Testis (tissue), 2 donors: Measurements from ENCODE around the gene NEXMIF.

Experiments
- POLR2A ChIP-seq: fragments of 450-650 bp; IDR thresholded peaks from one replicate; pipeline ENCODE4 v1.6.1; 2017; ENCODE audit warnings: antibody characterized with exemption, mild to moderate bottlenecking, moderate library complexity
- TF ChIP-seq, protein P1 (sequence below), 3 experiments: fragments of 450-650 bp in 2 of 3; fragments of 200-600 bp in 1 of 3; sonication (generic) in 1 of 3; IDR thresholded peaks; one replicate each; pipeline ENCODE4 v1.5.1; 2016 to 2019; ENCODE audit warnings: antibody characterized with exemption in 3 of 3, mild to moderate bottlenecking in 2 of 3, moderate library complexity in 1 of 3

GRCh38 chrX:74949717-74950116, 24.5 kb upstream of the NEXMIF start:
- TF ChIP-seq, protein P1, sequence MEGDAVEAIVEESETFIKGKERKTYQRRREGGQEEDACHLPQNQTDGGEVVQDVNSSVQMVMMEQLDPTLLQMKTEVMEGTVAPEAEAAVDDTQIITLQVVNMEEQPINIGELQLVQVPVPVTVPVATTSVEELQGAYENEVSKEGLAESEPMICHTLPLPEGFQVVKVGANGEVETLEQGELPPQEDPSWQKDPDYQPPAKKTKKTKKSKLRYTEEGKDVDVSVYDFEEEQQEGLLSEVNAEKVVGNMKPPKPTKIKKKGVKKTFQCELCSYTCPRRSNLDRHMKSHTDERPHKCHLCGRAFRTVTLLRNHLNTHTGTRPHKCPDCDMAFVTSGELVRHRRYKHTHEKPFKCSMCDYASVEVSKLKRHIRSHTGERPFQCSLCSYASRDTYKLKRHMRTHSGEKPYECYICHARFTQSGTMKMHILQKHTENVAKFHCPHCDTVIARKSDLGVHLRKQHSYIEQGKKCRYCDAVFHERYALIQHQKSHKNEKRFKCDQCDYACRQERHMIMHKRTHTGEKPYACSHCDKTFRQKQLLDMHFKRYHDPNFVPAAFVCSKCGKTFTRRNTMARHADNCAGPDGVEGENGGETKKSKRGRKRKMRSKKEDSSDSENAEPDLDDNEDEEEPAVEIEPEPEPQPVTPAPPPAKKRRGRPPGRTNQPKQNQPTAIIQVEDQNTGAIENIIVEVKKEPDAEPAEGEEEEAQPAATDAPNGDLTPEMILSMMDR (IDR thresholded peaks at IDR 0.05) = no peak
- no peak for TF ChIP-seq POLR2A
